ENCODE measurements around the gene TCEAL4. TPM values are rescaled to one million over a fixed set of nuclear protein-coding genes. Genes with fewer than 3 reads are reported as not detected.

The TCEAL4 gene
- 20.9 and 23.1 TPM in 2 replicates for total RNA-seq

DNA sequence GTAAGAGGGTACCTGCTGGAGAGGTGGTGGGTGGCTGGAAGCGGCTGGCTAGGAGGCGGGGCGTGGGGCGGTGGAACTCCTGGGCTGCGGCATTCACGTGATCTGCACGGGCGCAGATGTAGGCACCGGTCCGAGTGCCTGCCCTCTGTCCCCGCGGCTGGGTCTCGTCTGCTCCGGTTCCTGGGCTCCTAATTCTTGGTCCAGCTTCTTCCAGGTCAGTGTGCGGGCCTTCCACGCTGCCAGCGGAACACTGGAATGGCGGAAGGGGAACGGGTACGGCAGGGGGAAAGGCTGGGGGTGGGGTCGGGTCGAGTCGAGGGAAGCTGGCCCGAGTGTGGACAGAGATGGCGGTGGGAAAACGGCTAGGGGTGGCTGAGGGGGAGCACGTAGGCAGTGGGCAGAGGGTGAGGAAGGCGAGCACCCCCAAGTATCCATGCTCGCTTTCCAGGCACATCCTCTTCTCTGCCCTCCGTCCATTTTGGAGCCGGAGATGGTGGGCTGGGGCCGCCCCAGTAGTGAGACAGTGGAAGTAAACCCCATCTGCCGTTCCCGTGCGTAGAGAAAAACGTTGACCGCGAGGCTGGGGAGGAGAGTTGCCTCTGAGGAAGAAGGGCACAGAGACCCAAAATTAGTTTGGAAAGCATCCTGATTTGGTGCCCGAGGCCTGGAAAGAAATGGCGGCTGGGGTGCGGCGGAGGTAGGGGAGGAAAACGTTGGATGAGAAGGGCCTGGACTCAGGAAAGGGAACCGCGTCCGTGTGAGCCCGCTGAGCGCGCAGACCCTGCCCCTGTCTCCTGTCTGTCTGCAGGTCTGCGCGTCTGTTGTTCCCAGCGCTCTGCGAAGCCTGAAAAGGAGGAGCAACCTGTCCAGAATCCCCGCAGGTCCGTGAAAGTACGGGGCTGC is at the start of gene TCEAL4:
TCEAL4 (plus strand) TSS at position 105 of the 903 bp plus-strand sequence. CDS start 1,161 bp downstream, outside the sequence.

DNA sequence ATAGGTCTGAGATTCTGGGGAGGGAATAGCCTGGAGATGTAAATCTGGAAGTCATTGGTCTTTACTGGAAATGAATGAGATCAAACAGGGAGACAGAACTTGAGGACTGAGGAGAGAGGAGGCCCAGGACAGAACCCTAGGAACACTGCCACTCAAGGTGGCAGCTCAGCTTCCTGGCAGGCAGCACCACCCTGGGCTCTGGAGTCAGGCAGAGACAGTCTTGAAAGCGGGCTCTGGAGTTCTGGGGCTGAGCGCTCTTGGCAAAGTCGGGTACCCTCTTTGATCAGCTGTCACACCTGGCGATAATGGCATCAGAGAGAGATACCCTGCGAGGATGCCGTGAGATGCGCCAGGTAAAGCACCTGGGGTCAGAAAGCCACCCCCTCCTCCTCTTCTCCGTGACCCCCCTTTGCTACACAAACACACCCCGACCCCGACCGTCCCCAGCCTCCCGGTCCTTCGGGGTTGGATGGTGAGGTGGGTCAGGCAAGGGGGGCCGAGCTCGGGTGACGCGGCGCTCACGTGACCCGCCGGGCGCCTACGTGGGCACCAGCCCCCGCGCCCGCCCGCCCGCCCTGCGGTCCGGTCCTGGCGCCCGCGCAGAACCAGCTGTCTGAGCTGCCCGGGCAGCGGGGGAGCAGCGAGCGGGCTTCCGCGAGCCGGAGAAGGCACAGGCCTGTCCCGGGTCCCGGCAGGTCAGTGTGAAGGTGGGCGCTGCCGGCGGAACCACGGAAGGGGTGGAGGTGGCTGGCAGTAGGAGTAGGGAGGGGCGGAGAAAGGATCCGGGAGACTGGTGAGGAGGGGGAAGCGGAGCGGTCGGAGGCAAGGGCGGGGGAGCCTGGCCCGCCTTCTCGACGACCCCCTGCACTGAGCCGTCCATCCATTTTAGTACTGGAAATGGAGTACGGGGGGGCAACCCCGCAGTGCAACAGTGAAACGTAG is 22.3 kb downstream of the TCEAL4 start, which contains the start of gene TCEAL3:
TCEAL3 (plus strand) TSS at position 600 of the 942 bp plus-strand sequence. CDS start 1,102 bp downstream, outside the sequence.

GRCh38 chrX:103628386-103629317 is 43.3 kb downstream of the TCEAL4 start, which contains the start of gene TCEAL1:
TCEAL1 (plus strand) TSS chrX:103628975; CDS start chrX:103629917, 942 bp downstream.

Other genes with a start within 250 kb of the TCEAL4 start
- gene TCEAL9, start 229.0 kb upstream of the TCEAL4 start, total RNA-seq, result 56.1 and 65.6 TPM in 2 replicates
- gene BEX3, start 209.0 kb upstream of the TCEAL4 start, total RNA-seq, result 110 and 139 TPM in 2 replicates
- 0.12 and 0.32 TPM in 2 replicates for gene RAB40A, start 66.0 kb upstream of the TCEAL4 start, total RNA-seq
- 9.6 and 14.1 TPM in 2 replicates for gene TCEAL3, start 22.4 kb downstream of the TCEAL4 start, total RNA-seq
- gene TCEAL1, start 43.5 kb downstream of the TCEAL4 start, total RNA-seq, result 16.2 and 24.5 TPM in 2 replicates
- 675 and 737 TPM in 2 replicates for gene MORF4L2, start 101.2 kb downstream of the TCEAL4 start, total RNA-seq
- not detected in 2 replicates for gene TMEM31, start 125.4 kb downstream of the TCEAL4 start, total RNA-seq
- 0.97 and 1.9 TPM in 2 replicates for gene PLP1, start 191.3 kb downstream of the TCEAL4 start, total RNA-seq
- 0.97 and 1.1 TPM in 2 replicates for gene RAB9B, start 246.7 kb downstream of the TCEAL4 start, total RNA-seq